Thyroid gland (tissue), 4 donors: Measurements from ENCODE around the gene CACHD1.

Source experiments
- POLR2A ChIP-seq, 2 donors: fragments of 450-650 bp; IDR thresholded peaks; one replicate each; pipeline ENCODE4 v1.6.1; 2017; ENCODE audit warnings: antibody characterized with exemption in 2 of 2, mild to moderate bottlenecking in 2 of 2, moderate library complexity in 1 of 2
- TF ChIP-seq, protein P1 (sequence below), 6 experiments: fragments of 200-600 bp in 3 of 6; fragments of 450-650 bp in 3 of 6; sonication (generic) in 3 of 6; IDR thresholded peaks; one replicate each; pipeline ENCODE4 v1.5.1; 2016 to 2019; ENCODE audit warnings: antibody characterized with exemption in 6 of 6, mild to moderate bottlenecking in 2 of 6, inconsistent platforms in 1 of 6, moderate library complexity in 1 of 6

DNA sequence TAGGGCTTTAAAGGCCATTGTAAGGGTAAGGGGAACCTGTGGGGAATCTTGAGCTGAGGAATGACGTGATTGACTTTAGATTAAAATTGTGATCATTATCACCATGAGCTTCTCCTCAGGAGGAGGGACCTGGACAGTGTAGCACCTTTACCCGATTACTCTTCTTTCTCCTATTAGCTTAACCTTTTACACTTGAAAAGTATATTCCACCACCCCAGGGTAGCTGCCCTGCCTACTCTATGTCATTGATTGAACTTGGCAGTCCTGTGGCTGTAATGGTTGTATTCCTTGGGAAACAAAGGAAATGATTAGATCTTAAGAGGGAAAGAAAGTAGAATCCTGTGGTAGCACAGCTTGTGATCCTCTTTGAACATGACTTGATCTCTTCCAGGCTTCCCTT is 47.7 kb downstream of the CACHD1 start:
- TF ChIP-seq, protein P1, sequence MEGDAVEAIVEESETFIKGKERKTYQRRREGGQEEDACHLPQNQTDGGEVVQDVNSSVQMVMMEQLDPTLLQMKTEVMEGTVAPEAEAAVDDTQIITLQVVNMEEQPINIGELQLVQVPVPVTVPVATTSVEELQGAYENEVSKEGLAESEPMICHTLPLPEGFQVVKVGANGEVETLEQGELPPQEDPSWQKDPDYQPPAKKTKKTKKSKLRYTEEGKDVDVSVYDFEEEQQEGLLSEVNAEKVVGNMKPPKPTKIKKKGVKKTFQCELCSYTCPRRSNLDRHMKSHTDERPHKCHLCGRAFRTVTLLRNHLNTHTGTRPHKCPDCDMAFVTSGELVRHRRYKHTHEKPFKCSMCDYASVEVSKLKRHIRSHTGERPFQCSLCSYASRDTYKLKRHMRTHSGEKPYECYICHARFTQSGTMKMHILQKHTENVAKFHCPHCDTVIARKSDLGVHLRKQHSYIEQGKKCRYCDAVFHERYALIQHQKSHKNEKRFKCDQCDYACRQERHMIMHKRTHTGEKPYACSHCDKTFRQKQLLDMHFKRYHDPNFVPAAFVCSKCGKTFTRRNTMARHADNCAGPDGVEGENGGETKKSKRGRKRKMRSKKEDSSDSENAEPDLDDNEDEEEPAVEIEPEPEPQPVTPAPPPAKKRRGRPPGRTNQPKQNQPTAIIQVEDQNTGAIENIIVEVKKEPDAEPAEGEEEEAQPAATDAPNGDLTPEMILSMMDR (IDR thresholded peaks at IDR 0.05): no peak
- TF ChIP-seq POLR2A (IDR thresholded peaks at IDR 0.05): no peak
